GM12878 (cell line): Measurements from ENCODE around the gene TNIP1.

Source experiments
- ATF3 ChIP-seq: IDR thresholded peaks from 2 replicates; pipeline ENCODE4 v1.6.1; 2011; ENCODE audit warnings: low read depth, mild to moderate bottlenecking, low read length, moderate library complexity, borderline replicate concordance; ENCODE audit errors: extremely low read depth
- CBX5 ChIP-seq: sonication (generic); IDR thresholded peaks from 2 replicates; pipeline ENCODE4 v1.6.1; 2016; ENCODE audit warnings: low read depth, moderate library complexity, mild to moderate bottlenecking, inconsistent platforms
- CTCF ChIP-seq, 3 experiments: IDR thresholded peaks in 2 of 3; conservative IDR thresholded peaks in 1 of 3; 2 replicates each; pipeline ENCODE4 v1.5.1; 2011; ENCODE audit warnings: low read depth in 3 of 3, low read length in 3 of 3, mild to moderate bottlenecking in 3 of 3, control low read depth in 2 of 3, moderate library complexity in 2 of 3, inconsistent platforms in 1 of 3, mixed read lengths in 1 of 3; ENCODE audit not compliant: control insufficient read depth in 2 of 3, insufficient read depth in 1 of 3; ENCODE audit errors: extremely low read depth in 1 of 3
- E2F8 ChIP-seq: fragments of 450-650 bp; IDR thresholded peaks from 2 replicates; pipeline ENCODE4 v1.6.1; 2018; ENCODE audit warnings: mild to moderate bottlenecking, low read depth, moderate library complexity; ENCODE audit not compliant: partially characterized antibody
- EP300 ChIP-seq, 2 experiments: fragments of 150-350 bp in 1 of 2; IDR thresholded peaks; 2 replicates each; pipeline ENCODE4 v1.6.1; 2011 to 2012; ENCODE audit warnings: low read depth in 2 of 2, low read length in 2 of 2, borderline replicate concordance in 1 of 2, improper control_type of control experiment in 1 of 2, inconsistent platforms in 1 of 2; ENCODE audit not compliant: control insufficient read depth in 1 of 2
- HDGF ChIP-seq: fragments of 450-650 bp; IDR thresholded peaks from 2 replicates; pipeline ENCODE4 v1.6.1; 2016; ENCODE audit warnings: antibody characterized with exemption
- KDM1A ChIP-seq: fragments of 200-600 bp; sonication (generic); IDR thresholded peaks from 2 replicates; pipeline ENCODE4 v1.6.1; 2016; ENCODE audit warnings: borderline replicate concordance
- POLR2A ChIP-seq: IDR thresholded peaks from 2 replicates; pipeline ENCODE4 v1.6.1; 2011; ENCODE audit warnings: low read depth, mild to moderate bottlenecking, low read length
- POLR2AphosphoS5 ChIP-seq: IDR thresholded peaks from 2 replicates; pipeline ENCODE4 v1.6.1; 2011; ENCODE audit warnings: mild to moderate bottlenecking, low read length, inconsistent platforms
- RELA ChIP-seq: fragments of 450-650 bp; IDR thresholded peaks from 2 replicates; pipeline ENCODE4 v1.8.0; 2014; ENCODE audit warnings: borderline replicate concordance; ENCODE audit not compliant: partially characterized antibody
- STAT1 ChIP-seq: fragments of 450-650 bp; conservative IDR thresholded peaks from 2 replicates; pipeline ENCODE4 v1.6.1; 2014; ENCODE audit warnings: antibody characterized with exemption, mild to moderate bottlenecking

- TF ChIP-seq HDGF = peak; percentile 69; the same call in 1 of the 2 replicates
- TF ChIP-seq POLR2AphosphoS5 = peak; percentile 29; the same call in 1 of the 2 replicates
- TF ChIP-seq EP300 (IDR thresholded peaks at IDR 0.05; ENCODE audit: borderline replicate concordance in 1 of 2, control insufficient read depth in 1 of 2, low read depth in 2 of 2, low read length in 2 of 2) = no peak
- no peak for TF ChIP-seq STAT1
- no peak for TF ChIP-seq ATF3
- no peak for TF ChIP-seq POLR2A
- TF ChIP-seq CTCF (IDR thresholded peaks at IDR 0.05 in 2 of 3, conservative IDR thresholded peaks at IDR 0.05 in 1 of 3; ENCODE audit: control insufficient read depth in 2 of 3, extremely low read depth in 1 of 3, insufficient read depth in 1 of 3, low read depth in 3 of 3, low read length in 3 of 3) = no peak
- TF ChIP-seq CBX5 = no peak
- no peak for TF ChIP-seq KDM1A
- TF ChIP-seq E2F8 = no peak
- TF ChIP-seq RELA = no peak
These were observed 27.1 kb upstream of the TNIP1 start for GRCh38 chr5:151107738-151108520.
